Stomach (tissue), 9 donors: ENCODE measurements around the gene AGAP1. TPM values are rescaled to one million over a fixed set of nuclear protein-coding genes. Genes with fewer than 3 reads are reported as not detected.

Experiments used
- DNase-seq, 2 donors: peaks; one replicate each; pipeline versions ENCODE4 v3.0.0 to v3.0.0-alpha.2; 2013 to 2019
- H3K27ac ChIP-seq, 5 donors: fragments of 200-600 bp in 4 of 5; sonication (generic) in 4 of 5; one replicate each; pipeline ENCODE4 v1.5.1; 2013 to 2019; ENCODE audit warnings: mild to moderate bottlenecking in 1 of 5, moderate library complexity in 1 of 5
- H3K27me3 ChIP-seq, 3 donors: fragments of 200-600 bp; sonication (generic); one replicate each; pipeline ENCODE4 v1.5.1; 2017 to 2019; ENCODE audit warnings: mixed run types in 1 of 3
- H3K36me3 ChIP-seq, 4 donors: fragments of 200-600 bp; sonication (generic); 1 replicate in 3 of 4; 2 replicates in 1 of 4; pipeline ENCODE4 v1.5.1; 2016 to 2019
- H3K4me1 ChIP-seq, 4 donors: fragments of 200-600 bp; sonication (generic); one replicate each; pipeline ENCODE4 v1.5.1; 2016 to 2019
- H3K4me3 ChIP-seq, 4 donors: fragments of 200-600 bp; sonication (generic) in 3 of 4; one replicate each; pipeline ENCODE4 v1.5.1; 2016 to 2019; ENCODE audit warnings: mild to moderate bottlenecking in 1 of 4
- H3K9me3 ChIP-seq, 4 donors: fragments of 200-600 bp; sonication (generic); one replicate each; pipeline ENCODE4 v1.5.1; 2016 to 2019
- CTCF ChIP-seq, 7 experiments: fragments of 450-650 bp in 4 of 7; fragments of 200-600 bp in 3 of 7; sonication (generic) in 3 of 7; IDR thresholded peaks; one replicate each; pipeline ENCODE4 v1.5.1; 2016 to 2019; ENCODE audit warnings: antibody characterized with exemption in 7 of 7, control low read depth in 2 of 7, mild to moderate bottlenecking in 1 of 7
- EP300 ChIP-seq: sonication (generic); formaldehyde crosslinking; IDR thresholded peaks from one replicate; pipeline ENCODE4 v1.6.1; 2017; ENCODE audit warnings: antibody characterized with exemption
- POLR2A ChIP-seq, 4 donors: fragments of 450-650 bp; IDR thresholded peaks; one replicate each; pipeline ENCODE4 v1.6.1; 2016; ENCODE audit warnings: antibody characterized with exemption in 4 of 4, control low read depth in 2 of 4, mild to moderate bottlenecking in 1 of 4, moderate library complexity in 1 of 4
- POLR2AphosphoS5 ChIP-seq, 3 donors: sonication (generic); formaldehyde crosslinking; IDR thresholded peaks; one replicate each; pipeline ENCODE4 v1.6.1; 2016; ENCODE audit warnings: antibody characterized with exemption in 3 of 3
- WGBS, 5 donors: extraction: QIAGEN DNeasy Blood & Tissue Kit in 3 of 5; methylation state at CpG; one replicate each; pipeline versions ENCODE4 v1.1.5 to v1.1.7; 2013 to 2018; 5-methylcytosine and 5-hydroxymethylcytosine counted together
- intact Hi-C: fragments of 100-400 bp; cut with DNase I; formaldehyde crosslinking; loops from one replicate; pipeline ENCODE4 v1.15.1; 2023; ENCODE audit warnings: low total_unique reads
- polyA plus RNA-seq, 3 donors: library from polyadenylated mRNA; stranded (reverse); fragments of 200-250 nt; gene quantifications; one replicate each; pipeline ENCODE4 v1.2.3, GENCODE V29; 2013
- total RNA-seq, 5 donors: library from RNA; depleted of rRNA; stranded (reverse); fragments of >200 nt; gene quantifications; one replicate each; pipeline versions ENCODE4 v1.1.0 to v1.2.3, GENCODE V29; 2014 to 2016
- donor health status: healthy with polysubstance abuse.
- donor health status: Bipolar disorder and iron deficiency.
- donor health status: healthy.

AGAP1 gene
- total and polyA plus RNA-seq, 8 donors: 4.2 to 139 (median 35.0) TPM

GRCh38 chr2:235851828-235852525 is 358.1 kb downstream of the AGAP1 start:
- no peak overlapping the region for H3K27ac ChIP-seq
- no peak overlapping the region for H3K4me3 ChIP-seq
- intact Hi-C loops: no loop called here
- 88 to 93% (median 92%) methylated on average over 26 of the region's 26 CpGs for WGBS, 5 donors
- H3K27me3 ChIP-seq: no peaks in the 10 kb centered on the region
- no peak for DNase-seq
- H3K36me3 ChIP-seq: peaks cover 0 to 5% (median 2%) of the 10 kb centered on the region in 4 donors
- no peaks in the 10 kb centered on the region for H3K9me3 ChIP-seq
- H3K4me1 ChIP-seq: no peaks in the 10 kb centered on the region
- TF ChIP-seq POLR2AphosphoS5 (IDR thresholded peaks at IDR 0.05) (no peak), POLR2A (IDR thresholded peaks at IDR 0.05) (no peak), CTCF (IDR thresholded peaks at IDR 0.05) (no peak), EP300 (no peak)

GRCh38 chr2:235852526-235852920 is 358.7 kb downstream of the AGAP1 start:
- Histone ChIP-seq H3K27me3 (no peaks in the 10 kb centered on the region), H3K4me3 (no peak overlapping the region), H3K4me1 (no peaks in the 10 kb centered on the region), H3K27ac (no peak overlapping the region), H3K36me3 (peaks cover 0 to 6% (median 3%) of the 10 kb centered on the region in 4 donors), H3K9me3 (no peaks in the 10 kb centered on the region)
- TF ChIP-seq CTCF (IDR thresholded peaks at IDR 0.05) (no peak), POLR2AphosphoS5 (IDR thresholded peaks at IDR 0.05) (no peak), POLR2A (IDR thresholded peaks at IDR 0.05) (no peak), EP300 (no peak)
- peak in 1 of 2 donors; percentile 10 for DNase-seq
- intact Hi-C loops: no loop called here
- 71 to 79% (median 74%) methylated on average over 11 of the region's 11 CpGs for WGBS, 5 donors

- Histone ChIP-seq H3K9me3 (no peaks in the 10 kb centered on the region), H3K36me3 (peaks cover 0 to 6% (median 3%) of the 10 kb centered on the region in 4 donors), H3K4me3 (no peak overlapping the region), H3K4me1 (no peaks in the 10 kb centered on the region), H3K27me3 (no peaks in the 10 kb centered on the region), H3K27ac (no peak overlapping the region)
- no peak for DNase-seq
- WGBS, 5 donors: 94 to 98% (median 94%) methylated on average over 7 to 9 of the region's 9 CpGs
- intact Hi-C loops: no loop called here
- no peak for TF ChIP-seq CTCF (IDR thresholded peaks at IDR 0.05)
These were observed 360.4 kb downstream of the AGAP1 start for GRCh38 chr2:235854276-235854675.

GRCh38 chr2:235855011-235855410 is 361.2 kb downstream of the AGAP1 start:
- DNase-seq: no peak
- intact Hi-C loops: no loop called here
- Histone ChIP-seq H3K36me3 (peaks cover 0 to 6% (median 3%) of the 10 kb centered on the region in 4 donors), H3K4me1 (no peaks in the 10 kb centered on the region), H3K4me3 (no peak overlapping the region), H3K27ac (no peak overlapping the region), H3K27me3 (no peaks in the 10 kb centered on the region), H3K9me3 (no peaks in the 10 kb centered on the region)
- TF ChIP-seq POLR2AphosphoS5 (IDR thresholded peaks at IDR 0.05) (no peak), EP300 (no peak), CTCF (IDR thresholded peaks at IDR 0.05) (no peak), POLR2A (IDR thresholded peaks at IDR 0.05) (no peak)
- 93 to 96% (median 93%) methylated on average over 7 of the region's 7 CpGs for WGBS, 5 donors
